GM13976 (cell line): Measurements from ENCODE around the gene SPRED2.
A peak's percentile ranks its signal among the peaks of the same experiment; 100 is the strongest.

Source experiments
- DNase-seq: peaks from one replicate; pipeline ENCODE4 v3.0.0; 2012; ENCODE audit warnings: low spot score
- CTCF ChIP-seq: IDR thresholded peaks from 2 replicates; pipeline ENCODE4 v1.5.1; 2012; ENCODE audit warnings: borderline replicate concordance, mild to moderate bottlenecking; ENCODE audit not compliant: insufficient read depth; ENCODE audit errors: extremely low read depth, missing control alignments, control extremely low read depth
- in situ Hi-C: fragments of 300-500 bp; cut with MboI; formaldehyde crosslinking; loops from one replicate; pipeline ENCODE4 v1.12.0; 2022; ENCODE audit warnings: low sequenced_read_pairs, mixed read lengths, inconsistent platforms; ENCODE audit not compliant: unreplicated experiment

Gene SPRED2

GRCh38 chr2:65357095-65357958 is 75.1 kb downstream of the SPRED2 start:
- DNase-seq, result peak; percentile 46
- in situ Hi-C loops, result no loop called here
- TF ChIP-seq CTCF, result no peak

GRCh38 chr2:65355186-65355831 is 77.1 kb downstream of the SPRED2 start:
- no peak for DNase-seq
- in situ Hi-C loops, result no loop called here
- no peak for TF ChIP-seq CTCF

GRCh38 chr2:65354773-65355172 is 77.6 kb downstream of the SPRED2 start:
- no peak for DNase-seq
- in situ Hi-C loops, result no loop called here
- no peak for TF ChIP-seq CTCF

GRCh38 chr2:65353927-65354326 is 78.5 kb downstream of the SPRED2 start:
- DNase-seq, result no peak
- TF ChIP-seq CTCF, result no peak
- in situ Hi-C loops, result no loop called here

GRCh38 chr2:65353046-65353445 is 79.4 kb downstream of the SPRED2 start:
- TF ChIP-seq CTCF, result no peak

GRCh38 chr2:65351948-65352595 is 80.3 kb downstream of the SPRED2 start:
- no peak for TF ChIP-seq CTCF
- in situ Hi-C loops, result no loop called here

More at GRCh38 chr2:65353046-65353445, 79.4 kb downstream of the SPRED2 start:
- in situ Hi-C loops, result no loop called here
- DNase-seq, result no peak

More at GRCh38 chr2:65351948-65352595, 80.3 kb downstream of the SPRED2 start:
- DNase-seq, result no peak
